Peyer's patch (tissue), 4 donors: ENCODE results near the gene RUNDC3A.

Experiments used
- POLR2A ChIP-seq, 2 donors: fragments of 450-650 bp; IDR thresholded peaks; one replicate each; pipeline ENCODE4 v1.5.1; 2017; ENCODE audit warnings: antibody characterized with exemption in 2 of 2, mild to moderate bottlenecking in 2 of 2, moderate library complexity in 2 of 2
- TF ChIP-seq, protein P1 (sequence below), 6 experiments: fragments of 450-650 bp in 4 of 6; fragments of 200-600 bp in 2 of 6; sonication (generic) in 1 of 6; IDR thresholded peaks; one replicate each; pipeline ENCODE4 v1.5.1; 2017 to 2019; ENCODE audit warnings: antibody characterized with exemption in 6 of 6, mild to moderate bottlenecking in 3 of 6, moderate library complexity in 1 of 6

DNA sequence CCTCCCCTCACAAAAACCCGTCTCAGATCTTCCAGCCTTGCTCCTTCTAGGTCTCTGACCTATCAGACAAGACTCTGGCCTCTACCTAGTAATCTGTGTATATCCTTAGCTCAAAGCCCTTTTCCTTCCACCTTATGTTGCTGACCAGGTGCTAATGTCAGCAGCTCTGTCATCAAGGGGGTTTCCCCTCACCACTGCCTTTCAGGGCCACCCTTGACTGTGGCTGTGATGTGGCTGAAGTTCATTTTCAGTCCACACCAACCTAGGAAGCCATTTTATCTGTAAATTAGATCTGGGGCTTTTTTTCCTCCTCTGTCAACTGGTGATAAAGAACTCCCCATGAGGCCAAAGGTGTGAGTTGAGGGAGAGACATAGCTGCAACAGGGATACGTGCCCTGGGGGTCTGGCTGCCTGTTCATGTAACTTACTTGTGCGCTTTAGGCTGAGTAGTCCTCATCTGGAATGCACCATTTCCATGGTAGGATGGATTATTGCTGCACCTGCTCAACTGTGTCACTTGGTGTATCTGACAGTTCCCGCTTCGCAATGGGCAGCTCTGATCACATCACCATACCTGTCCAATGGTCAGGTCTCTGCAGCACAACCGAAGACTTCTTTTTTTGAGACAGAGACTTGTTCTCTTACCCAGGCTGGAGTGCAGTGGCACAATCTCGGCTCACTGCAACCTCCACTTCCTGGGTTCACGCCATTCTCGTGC, 14.7 kb upstream of the RUNDC3A start:
- TF ChIP-seq, protein P1, sequence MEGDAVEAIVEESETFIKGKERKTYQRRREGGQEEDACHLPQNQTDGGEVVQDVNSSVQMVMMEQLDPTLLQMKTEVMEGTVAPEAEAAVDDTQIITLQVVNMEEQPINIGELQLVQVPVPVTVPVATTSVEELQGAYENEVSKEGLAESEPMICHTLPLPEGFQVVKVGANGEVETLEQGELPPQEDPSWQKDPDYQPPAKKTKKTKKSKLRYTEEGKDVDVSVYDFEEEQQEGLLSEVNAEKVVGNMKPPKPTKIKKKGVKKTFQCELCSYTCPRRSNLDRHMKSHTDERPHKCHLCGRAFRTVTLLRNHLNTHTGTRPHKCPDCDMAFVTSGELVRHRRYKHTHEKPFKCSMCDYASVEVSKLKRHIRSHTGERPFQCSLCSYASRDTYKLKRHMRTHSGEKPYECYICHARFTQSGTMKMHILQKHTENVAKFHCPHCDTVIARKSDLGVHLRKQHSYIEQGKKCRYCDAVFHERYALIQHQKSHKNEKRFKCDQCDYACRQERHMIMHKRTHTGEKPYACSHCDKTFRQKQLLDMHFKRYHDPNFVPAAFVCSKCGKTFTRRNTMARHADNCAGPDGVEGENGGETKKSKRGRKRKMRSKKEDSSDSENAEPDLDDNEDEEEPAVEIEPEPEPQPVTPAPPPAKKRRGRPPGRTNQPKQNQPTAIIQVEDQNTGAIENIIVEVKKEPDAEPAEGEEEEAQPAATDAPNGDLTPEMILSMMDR (IDR thresholded peaks at IDR 0.05), result no peak
- no peak for TF ChIP-seq POLR2A (IDR thresholded peaks at IDR 0.05)
